HG02678 (cell line): ENCODE measurements around the gene EMP3.
"Not testable (repeated sequence)": the region's sequence is repeated elsewhere in the genome, so short reads cannot be mapped to it uniquely, and the experiment has no call there.

Source experiments
- ATAC-seq: cut with Tn5 transposase; IDR thresholded peaks from one replicate; pipeline ENCODE4 v1.9.1; 2021; ENCODE audit warnings: mild to moderate bottlenecking, moderate library complexity; ENCODE audit not compliant: unreplicated experiment

Gene EMP3, protein sequence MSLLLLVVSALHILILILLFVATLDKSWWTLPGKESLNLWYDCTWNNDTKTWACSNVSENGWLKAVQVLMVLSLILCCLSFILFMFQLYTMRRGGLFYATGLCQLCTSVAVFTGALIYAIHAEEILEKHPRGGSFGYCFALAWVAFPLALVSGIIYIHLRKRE

DNA sequence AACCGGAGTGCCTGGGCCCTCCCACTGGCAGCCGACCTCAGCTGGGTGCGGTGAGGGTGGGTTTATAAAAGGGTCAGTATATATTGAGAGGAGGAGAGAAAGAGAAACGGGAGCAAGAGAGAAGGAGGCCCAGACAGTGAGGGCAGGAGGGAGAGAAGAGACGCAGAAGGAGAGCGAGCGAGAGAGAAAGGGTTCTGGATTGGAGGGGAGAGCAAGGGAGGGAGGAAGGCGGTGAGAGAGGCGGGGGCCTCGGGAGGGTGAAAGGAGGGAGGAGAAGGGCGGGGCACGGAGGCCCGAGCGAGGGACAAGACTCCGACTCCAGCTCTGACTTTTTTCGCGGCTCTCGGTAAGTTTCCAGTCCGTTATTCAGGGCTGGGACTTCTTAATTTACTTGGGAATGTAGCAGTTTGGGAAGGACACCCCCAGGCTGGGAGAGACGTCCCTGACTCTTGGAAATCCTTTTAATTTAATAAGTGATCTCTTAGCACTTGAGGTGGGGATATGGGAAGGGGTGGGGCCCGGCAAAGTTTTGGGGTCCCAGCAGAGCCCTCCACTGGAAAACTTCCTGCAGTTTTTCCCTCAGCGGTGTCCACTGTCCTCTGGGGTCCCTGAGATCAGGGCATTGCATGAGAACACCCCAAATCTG, at the start of gene EMP3:
Gene EMP3, plus strand, starts transcription at position 288 of the 646 bp plus-strand sequence. CDS start 1,293 bp downstream, outside the sequence.
- ATAC-seq: no peak

DNA sequence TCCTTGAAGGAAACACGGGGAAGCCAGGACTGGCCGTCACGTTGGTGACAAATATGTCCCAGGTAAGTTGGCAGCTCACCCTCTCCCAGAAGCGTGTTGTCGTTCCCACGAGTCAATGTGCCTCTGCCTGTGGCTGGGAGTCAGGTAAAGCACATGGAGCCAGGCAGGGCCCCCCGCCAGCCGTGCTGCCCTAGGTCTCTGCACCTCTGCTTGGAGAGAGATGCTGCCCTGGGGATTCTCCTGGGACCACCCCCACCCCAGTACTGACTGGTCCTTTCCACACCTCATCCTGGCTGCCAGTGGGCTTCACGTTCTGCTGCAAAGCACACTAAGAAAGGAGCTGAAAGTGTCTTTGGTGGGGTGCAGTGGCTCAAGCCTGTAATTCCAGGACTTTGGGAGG, 45.6 kb upstream of the EMP3 start:
- ATAC-seq: no peak

DNA sequence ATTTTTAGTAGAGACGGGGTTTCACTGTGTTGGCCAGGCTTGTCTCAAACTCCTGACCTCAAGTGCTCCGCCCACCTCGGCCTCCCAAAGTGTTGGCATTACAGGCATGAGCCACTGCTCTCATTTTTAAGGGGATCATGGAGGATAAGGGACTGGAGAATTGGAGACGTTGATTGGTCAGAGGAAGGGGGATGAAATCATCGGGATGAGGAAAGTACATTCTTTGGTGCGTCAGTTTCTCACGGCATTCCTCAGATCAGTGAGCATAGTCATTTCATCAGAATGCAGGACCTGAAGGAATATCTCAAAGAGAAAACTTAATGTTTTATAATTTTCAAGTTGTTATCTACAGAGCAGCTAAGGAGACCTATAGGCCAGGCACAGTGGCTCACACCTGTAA, 41.4 kb upstream of the EMP3 start:
- ATAC-seq: no peak

DNA sequence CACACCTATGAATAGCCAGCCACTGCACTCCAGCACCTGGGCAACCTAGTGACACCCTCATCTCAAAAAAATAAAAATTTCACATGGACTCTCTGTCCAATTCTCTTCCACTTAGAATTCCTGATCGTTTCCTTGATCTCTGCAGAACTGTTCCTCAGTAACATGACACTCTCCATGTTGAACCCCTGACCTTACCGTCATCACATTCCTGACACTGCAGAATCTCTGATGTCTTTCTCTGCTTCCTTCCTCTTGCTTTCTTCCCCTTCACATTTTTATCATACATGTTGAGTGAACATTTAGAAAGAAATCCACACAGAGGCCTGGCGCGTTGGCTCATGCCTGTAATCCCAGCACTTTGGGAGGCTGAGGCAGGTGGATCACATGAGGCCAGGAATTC, 40.5 kb upstream of the EMP3 start:
- ATAC-seq: no peak

DNA sequence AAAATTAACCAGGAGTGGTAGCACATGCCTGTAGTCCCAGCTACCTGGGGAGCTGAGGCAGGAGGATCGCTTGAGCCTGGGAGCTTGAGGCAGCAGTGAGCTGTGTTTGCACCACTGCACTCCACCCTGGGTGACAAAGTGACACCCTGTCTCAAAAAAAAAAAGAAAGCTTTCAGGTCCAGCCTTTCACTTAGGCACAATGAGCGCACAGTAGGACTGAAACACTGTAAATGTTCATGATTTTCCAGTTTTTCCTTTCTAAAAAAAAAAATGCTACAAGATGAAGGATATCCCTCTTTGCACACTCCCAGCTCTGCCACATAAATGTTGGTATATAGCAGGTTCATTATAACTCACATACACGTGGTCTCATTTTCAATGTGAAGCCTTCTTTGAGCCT, 37.6 kb upstream of the EMP3 start:
- no peak for ATAC-seq

DNA sequence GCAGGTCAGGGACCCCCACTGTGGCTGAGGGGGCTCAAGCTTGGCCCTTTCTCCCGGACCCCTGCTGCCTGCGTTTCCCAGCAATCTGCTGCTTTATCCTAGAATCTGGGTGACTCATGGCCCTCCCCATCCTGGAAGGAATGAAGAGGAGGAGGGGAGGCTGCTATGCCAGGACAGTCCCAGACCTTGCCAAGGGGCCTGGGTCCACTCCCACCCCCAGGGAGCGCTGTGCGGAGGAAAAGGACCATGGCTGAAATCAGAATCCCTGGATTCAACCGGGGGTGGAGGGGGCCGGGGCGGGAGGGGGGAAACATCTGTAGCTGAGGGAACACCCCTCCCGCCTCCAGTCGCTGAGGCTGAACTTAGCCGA, 35.0 kb upstream of the EMP3 start:
- no peak for ATAC-seq

DNA sequence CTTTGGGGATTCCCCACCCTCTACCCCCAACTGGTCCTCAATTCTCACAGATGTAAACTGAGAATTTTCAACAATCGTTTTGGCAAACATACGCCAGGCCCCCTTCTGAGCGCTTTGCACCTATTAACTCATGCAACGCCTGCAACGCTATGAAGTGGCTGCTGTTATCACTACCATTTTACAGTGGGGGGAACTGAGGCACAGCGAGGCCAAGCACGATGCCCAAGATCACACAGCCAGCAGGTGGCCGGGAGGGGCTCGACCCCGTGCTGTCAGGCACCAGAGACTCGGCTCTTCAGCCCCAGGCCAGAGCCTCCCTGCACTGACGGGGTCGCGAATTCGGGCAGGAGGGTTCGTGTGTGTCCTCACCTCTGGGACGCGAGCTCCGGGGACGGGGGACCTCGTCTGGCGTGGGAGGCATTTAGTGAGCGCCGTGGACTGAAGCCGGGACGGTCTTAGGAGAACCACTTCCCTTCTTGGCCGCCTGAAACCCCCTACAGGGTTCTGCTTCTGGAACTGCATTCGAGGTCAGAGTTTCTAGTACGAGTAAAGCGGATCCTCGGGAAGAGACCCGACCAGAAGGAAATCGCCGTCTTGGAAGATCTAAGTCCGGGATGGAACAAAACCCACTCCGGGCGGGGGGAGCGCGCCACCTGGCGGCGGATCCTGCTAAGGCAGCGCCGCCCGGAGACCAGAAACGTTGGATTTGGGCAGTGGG, 34.4 kb upstream of the EMP3 start:
- no peak for ATAC-seq

DNA sequence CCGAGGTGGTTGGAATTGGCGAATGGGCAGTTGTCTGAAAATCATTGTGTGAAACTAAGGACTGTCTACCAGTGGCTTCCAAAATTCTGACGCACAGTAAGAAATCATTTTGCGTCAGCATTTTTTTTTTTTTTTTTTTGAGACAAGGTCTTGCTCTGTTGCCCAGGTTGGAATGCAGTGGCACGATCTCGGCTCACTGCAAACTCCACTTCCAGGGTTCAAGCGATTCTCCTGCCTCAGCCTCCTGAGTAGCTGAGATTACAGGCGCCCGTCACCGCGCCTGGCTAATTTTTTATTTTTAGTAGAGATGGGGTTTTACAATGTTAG, 33.9 kb upstream of the EMP3 start:
- not testable (repeated sequence) for ATAC-seq

DNA sequence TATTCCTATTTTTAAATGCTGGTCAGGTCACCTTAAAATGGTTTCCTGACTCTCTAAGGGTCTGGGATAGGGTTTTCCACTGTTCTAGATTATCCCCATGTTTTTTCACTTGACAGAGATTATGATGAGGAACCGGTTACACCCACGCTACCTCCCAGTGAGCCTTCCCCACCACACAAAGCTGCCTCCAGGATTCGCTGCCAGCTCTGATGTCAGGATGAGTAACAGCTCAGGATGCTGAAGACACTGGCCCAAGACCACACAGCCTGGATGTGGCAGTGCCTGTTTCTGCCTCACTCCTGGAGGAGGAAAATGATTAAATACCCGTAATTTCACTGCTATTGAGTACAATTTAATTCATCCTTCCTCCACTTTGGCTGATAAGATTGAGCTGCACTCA, 32.6 kb upstream of the EMP3 start:
- no peak for ATAC-seq

DNA sequence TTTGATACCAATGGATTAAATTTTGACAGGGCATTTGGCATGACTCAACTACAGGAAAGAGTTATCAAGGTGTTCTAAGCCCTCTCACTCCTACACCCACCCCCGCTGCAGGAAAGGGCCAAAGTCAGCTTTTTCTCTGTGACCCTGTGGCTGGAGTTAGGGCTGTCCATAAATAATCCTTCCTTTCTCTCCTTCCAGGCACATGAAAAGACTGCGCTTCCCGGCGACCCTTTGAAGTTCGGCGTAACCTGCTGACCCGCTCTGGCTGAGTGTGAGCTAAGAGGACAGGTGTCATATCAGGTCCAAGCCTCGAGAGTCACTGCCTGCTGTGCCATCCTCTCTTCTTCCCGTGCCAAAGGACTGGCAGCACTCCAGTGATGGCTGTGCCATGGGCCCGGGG, 29.9 kb upstream of the EMP3 start:
- ATAC-seq: no peak

DNA sequence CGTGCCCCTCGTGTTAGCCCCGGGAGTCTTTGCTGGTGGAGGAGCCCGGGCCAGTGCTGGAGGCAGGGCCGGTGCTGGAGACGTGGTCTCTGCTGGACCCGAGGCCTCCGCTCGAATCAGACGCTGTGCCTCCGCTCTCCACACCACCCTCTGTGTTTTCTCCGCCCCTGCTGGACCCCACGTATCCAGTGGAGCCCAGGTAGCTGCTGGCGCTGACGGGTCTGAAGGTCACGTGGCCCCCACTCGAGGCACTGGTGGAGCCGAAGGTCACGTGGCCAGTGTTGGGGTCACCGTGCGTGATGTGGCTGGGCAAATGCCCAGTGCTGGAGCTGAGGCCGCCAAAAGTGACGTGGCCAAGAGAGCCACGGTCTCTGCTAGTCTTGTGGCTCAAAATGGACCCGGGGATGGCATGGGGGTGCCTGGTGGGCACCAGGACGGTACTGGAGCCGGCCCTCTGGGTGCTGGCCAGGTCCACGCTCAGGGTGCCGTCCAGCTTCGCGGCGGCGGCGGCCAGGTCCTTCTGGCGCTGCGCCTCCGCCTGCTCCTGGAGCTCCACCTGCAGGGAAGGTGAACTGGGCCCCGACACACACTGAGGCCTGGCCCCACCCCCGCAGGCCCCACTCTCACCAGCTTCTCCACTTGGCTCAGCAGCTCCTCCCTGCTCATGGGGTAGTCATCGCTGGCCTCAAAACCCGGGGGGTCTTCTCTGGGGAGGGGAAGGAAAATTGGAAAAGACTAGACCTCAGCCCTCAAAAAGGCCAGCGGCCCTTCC, 28.2 kb upstream of the EMP3 start:
- ATAC-seq: no peak

DNA sequence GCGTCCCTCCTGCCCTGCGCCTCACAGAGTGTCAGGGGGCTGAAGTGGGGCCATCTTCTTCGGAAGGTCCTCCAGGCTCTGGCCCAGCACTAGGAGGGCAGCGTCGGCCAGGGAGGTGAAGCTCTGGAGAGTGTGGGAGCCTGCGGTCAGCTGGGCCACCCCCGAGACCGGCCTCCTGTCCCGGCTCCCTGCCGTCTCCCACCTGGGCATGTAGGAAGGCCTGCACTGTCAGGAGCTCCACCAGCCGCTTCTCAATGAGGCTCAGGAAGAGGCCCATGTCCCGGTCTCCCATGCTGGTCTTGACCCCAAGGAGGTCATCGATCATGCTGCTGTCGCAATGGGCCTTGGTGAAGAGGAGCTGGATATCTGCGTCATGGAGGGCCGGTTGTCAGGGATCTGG, 27.4 kb upstream of the EMP3 start:
- ATAC-seq: no peak

DNA sequence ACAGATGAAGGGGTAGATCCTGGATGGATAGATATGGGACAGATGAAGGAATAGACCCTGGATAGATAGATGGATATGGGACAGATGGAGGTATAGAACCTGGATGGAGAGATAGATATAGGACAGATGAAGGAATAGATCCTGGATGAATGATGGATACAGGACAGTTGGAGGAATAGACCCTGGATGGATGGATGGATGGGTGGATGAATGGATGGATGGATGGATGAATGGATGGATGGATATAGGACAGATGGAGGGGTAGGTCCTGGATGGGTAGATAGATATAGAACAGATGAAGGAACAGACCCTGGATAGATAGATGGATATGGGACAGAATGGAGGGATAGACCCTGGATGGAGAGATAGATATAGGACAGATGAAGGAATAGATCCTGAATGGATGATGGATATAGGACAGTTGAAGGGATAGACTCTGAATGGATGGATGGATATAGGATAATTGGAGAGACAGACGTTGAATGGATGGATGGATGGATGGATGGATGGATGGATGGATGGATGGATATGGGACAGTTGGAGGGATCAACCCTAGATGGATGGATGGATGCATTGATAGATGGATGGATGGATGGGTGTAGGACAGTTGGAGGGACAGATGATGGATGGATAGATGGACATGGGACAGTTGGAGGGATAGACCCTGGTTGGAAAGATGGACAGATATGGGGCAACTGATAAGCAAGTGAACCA, 23.3 kb upstream of the EMP3 start:
- no peak for ATAC-seq

DNA sequence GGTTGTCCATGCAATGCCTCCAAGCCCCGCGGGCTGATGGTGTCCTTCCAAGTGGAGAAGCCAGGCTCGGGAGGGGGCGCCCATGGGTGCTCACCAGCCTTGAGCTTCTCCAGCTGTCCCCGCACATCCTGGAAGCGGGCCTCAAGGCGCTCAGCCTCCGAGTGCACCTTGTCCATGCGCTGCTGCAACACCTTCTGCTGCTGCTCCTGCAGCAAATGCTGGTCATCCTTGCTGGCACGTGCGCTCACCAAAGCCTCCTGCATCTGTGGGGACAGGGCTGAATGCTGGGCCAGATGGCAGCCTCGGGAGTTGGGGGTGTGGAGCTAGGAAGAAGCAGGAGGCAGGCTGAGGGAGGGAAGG, 22.8 kb upstream of the EMP3 start:
- no peak for ATAC-seq

DNA sequence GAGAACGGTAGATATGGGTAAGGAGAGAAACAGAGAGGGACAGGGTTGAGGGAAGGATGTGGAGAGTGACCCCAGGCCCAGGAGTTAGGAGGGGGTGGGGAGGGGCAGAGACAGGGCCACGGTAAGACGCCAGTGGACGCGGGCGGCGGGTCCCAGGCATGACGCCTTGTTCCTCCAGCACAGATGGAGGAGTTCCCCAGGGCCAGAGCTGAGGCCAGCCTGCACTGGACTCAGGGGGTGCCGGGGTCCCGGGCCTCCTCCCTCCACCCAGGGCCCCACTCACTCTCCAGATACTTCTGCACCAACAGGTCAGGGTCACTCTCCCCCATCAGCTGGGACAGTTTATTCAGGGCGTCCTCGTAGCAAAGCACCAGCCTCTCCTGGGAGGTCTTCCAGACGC, 22.0 kb upstream of the EMP3 start:
- ATAC-seq: no peak

DNA sequence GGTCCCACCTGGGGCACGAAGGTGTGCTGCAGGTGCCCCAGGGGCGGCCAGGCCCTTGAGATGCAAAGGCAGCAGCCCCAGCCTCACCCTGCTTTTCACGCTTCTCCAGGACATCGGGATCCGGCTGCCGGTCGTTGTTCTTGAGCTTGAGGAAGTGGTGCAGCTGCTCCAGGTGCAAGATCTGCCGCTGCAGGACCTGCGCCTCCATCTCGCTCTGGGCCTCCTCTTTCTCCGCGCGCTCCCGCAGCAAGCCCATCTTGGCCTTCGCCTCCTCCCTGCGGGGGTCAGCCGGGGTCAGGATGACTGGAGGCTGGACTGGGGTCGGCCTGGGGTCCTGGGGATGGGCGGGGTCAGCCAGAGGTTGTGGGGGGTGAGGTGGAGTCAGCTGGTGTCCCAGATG, 21.5 kb upstream of the EMP3 start:
- no peak for ATAC-seq

DNA sequence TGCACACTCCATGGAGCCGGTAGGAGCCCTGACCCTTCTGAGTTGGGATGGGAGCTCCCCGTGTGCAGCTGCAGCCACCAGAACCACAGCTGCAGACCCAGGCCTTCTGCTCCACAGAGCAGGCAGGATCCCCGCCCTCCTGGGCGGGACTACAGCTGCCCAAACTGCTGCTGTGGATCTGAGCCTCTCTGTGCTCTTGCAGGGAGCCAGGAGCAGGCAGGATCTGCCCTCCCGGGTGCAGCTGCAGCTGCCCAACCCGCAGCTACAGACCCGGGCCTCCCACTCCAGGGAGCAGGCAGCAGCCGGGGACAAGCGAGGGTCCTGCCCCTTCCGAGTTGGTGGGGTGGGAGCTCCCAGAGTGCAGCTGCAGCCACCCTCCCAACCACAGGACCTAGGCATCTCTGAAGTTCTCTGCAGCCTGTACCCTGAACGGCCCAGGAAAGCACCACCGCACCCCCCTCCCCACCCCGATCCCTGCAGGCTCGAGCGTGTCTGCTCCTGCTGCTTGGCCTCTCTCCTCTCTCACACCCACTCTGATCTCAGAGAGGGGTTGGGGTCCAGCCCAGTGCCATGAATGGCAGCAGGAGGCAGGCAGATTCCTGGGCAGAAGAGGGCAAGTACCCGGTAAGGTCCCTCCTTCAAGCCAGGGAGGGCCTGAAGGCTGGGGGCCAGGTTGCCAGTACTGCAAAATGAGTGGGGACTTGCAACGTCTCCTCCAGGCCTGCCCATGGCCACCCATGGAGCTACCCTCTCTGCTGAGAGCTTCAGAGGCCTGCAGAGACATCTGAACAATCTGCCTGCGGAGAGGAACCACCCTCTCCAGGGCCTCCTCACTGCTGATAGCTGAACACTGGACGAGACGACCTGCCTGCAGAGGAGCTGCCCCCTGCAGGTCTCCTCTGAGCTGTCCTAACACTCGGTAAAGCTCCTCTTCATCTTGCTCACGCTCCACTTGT, 16.4 kb upstream of the EMP3 start:
- no peak for ATAC-seq

DNA sequence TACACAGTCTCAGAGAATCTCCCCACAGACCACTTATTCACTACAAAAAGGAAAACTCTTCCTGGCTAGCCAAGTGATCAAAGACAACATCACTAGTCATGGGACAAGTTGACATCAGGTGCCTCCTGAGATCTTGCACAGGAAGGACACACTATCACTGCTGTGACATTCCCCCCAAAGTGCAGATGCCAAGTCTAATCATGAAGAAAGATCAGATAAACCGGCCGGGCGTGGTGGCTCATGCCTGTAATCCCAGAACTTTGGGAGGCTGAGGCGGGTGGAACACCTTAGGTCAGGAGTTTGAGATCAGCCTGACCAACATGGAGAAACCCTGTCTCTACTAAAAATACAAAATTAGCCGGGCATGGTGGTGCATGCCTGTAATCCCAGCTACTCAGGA, 15.6 kb upstream of the EMP3 start:
- not testable (repeated sequence) for ATAC-seq

DNA sequence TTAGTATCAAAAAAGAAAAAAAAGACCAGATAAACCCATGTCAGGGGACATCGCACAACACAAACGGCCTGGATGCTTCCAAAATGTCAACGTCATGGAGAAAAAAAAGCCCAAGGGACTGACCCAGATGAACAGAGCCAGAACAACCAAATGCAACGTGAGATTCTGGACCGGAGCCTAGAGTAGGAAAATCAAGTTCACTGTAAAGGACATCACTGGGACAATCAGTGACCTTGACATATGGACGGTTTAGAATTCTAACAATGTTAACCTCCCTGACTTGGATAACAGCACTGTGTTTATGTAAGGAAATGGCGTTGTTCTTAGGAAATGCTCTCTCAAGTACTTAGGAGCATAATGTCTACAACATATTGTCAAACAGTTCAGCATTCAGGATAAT, 15.1 kb upstream of the EMP3 start:
- ATAC-seq: no peak

DNA sequence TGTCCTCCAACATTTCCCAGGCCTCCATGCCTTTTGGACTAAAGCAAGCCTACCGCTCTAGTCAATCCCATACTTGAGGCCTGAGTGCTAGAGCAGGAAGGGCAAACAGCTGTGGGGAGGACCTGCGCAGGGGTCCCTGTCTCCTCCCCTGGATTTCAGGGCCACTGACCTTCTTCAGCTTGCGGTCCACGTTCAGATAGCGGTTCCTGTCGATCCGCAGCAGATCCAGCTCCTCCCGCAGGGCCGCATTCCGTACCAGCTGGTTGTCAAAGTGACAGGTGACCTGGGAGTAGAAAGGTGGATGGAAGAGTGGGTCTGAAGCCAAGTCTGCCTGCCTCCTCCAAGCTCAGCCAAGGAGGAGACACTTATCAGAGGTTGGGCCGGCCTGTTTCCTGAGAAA, 14.0 kb upstream of the EMP3 start:
- no peak for ATAC-seq
